Measurements from ENCODE around the gene FGD1.

FGD1 gene

DNA sequence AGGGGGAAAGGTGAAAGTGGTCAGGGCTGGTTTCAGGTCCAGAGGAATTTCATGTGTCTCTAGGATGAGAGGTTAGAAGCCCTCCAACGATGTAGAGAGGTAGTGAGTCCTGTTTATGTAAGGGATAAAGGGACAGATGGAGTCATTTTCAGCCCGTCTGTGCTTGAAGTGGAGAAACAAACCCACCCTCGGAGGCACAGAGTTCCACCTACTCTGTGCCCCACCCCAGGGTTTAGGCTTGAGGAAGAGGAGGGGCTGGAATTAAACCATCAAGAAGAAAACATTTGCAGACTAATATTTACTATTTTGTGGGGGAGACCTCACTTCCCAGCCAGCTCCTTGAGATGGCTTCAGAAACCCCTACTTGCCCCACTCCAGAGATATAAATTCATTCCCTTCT lies 33.1 kb upstream of the FGD1 start:
- DNase-seq = no peak
- peaks cover 0 to 16% (median 2%) of the 10 kb centered on the region in 4 experiments for H3K36me3 ChIP-seq (ENCODE audit: control insufficient read depth in 4 of 4, insufficient read depth in 4 of 4, low read length in 3 of 4)
- H3K9me3 ChIP-seq (ENCODE audit: control extremely low read depth in 1 of 5, control insufficient read depth in 4 of 5, insufficient read depth in 2 of 5, low read depth in 1 of 5, low read length in 4 of 5) = peaks cover 0 to 7% (median 0%) of the 10 kb centered on the region in 5 experiments
- POLR2A ChIA-PET = no interaction called here
- peaks cover 2 to 19% (median 9%) of the 10 kb centered on the region in 4 experiments for H3K4me1 ChIP-seq (ENCODE audit: control extremely low read depth in 1 of 4, control insufficient read depth in 4 of 4, insufficient read depth in 4 of 4, low read length in 3 of 4)
- H3K27ac ChIP-seq (ENCODE audit: insufficient read depth in 1 of 2, low read depth in 1 of 2, low read length in 2 of 2, poor library complexity in 1 of 2, severe bottlenecking in 2 of 2) = no peak overlapping the region
- peak overlapping the region in 5 of 7 experiments; percentile 64 to 80 (median 66) for H3K4me3 ChIP-seq (ENCODE audit: control insufficient read depth in 1 of 7, extremely low read depth in 1 of 7, insufficient read depth in 4 of 7, low read depth in 2 of 7, low read length in 6 of 7)
- WGBS (ENCODE audit: insufficient coverage) = 42% methylated on average over 2 of the region's 3 CpGs
- no peaks in the 10 kb centered on the region for H3K27me3 ChIP-seq (replicated peaks in 2 of 5; ENCODE audit: control insufficient read depth in 4 of 5, insufficient read depth in 5 of 5, low read length in 4 of 5)
- CTCF ChIA-PET = interaction anchor here (0.9 kb wide), 1 partner anchor 14 kb away, joined by 4 read pairs; no protein-coding TSS in a partner anchor

DNA sequence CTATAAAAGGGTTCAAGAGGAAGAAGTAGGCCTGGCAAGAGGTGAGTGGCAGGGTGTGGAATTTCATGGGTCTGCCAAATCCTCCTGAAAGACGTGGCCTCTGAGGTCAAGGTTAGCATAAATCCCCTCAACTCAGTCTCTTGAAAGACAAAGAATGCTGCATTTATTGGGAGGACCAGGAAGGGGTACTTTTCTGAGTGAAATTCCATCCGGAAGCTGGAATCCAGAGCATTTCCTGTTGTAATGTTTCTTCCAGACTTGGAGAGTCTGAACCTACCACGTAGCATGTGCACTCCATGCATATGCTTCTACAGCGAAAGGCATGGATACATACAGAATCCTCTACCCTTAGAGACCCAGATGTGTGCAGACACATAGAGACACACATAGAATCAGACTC lies 13.4 kb upstream of the FGD1 start:
- WGBS (ENCODE audit: insufficient coverage) = 76% methylated on average over 2 of the region's 4 CpGs
- Histone ChIP-seq H3K27ac (ENCODE audit: insufficient read depth in 1 of 2, low read depth in 1 of 2, low read length in 2 of 2, poor library complexity in 1 of 2, severe bottlenecking in 2 of 2) (no peak overlapping the region), H3K9me3 (ENCODE audit: control extremely low read depth in 1 of 5, control insufficient read depth in 4 of 5, insufficient read depth in 2 of 5, low read depth in 1 of 5, low read length in 4 of 5) (peaks cover 0 to 2% (median 0%) of the 10 kb centered on the region in 5 experiments), H3K4me3 (ENCODE audit: control insufficient read depth in 1 of 7, extremely low read depth in 1 of 7, insufficient read depth in 4 of 7, low read depth in 2 of 7, low read length in 6 of 7) (no peak overlapping the region), H3K27me3 (replicated peaks in 2 of 5; ENCODE audit: control insufficient read depth in 4 of 5, insufficient read depth in 5 of 5, low read length in 4 of 5) (no peaks in the 10 kb centered on the region), H3K36me3 (ENCODE audit: control insufficient read depth in 4 of 4, insufficient read depth in 4 of 4, low read length in 3 of 4) (no peaks in the 10 kb centered on the region), H3K4me1 (ENCODE audit: control extremely low read depth in 1 of 4, control insufficient read depth in 4 of 4, insufficient read depth in 4 of 4, low read length in 3 of 4) (no peaks in the 10 kb centered on the region)
- CTCF ChIA-PET = no interaction called here
- POLR2A ChIA-PET = no interaction called here
- no peak for DNase-seq

DNA sequence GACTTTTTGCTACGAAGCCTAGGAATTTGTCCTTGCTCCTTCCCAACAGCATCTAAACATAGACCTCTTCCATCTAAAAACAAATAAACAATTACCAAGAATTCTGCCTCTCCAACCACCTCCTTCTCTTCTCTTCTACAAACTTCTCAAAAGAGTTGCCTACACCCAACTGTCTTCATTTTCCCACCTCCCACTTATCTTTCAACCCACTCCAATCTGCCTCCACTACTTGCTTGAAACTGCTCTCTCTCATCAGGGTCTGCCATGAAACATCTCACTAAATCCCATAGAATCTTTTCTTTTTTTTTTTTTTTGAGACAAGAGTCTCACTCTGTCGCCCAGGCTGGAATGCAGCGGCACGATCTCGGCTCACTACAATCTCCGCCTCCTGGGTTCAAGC lies 902 bp upstream of the FGD1 start:
- no peak for DNase-seq
- ChIA-PET POLR2A (no interaction called here), CTCF (no interaction called here)
- H3K9me3 ChIP-seq (ENCODE audit: control extremely low read depth in 1 of 5, control insufficient read depth in 4 of 5, insufficient read depth in 2 of 5, low read depth in 1 of 5, low read length in 4 of 5) = no peaks in the 10 kb centered on the region
- H3K4me1 ChIP-seq (ENCODE audit: control extremely low read depth in 1 of 4, control insufficient read depth in 4 of 4, insufficient read depth in 4 of 4, low read length in 3 of 4) = peaks cover 0 to 7% (median under 1%) of the 10 kb centered on the region in 4 experiments
- peaks cover 0 to 26% (median 9%) of the 10 kb centered on the region in 5 experiments for H3K27me3 ChIP-seq (replicated peaks in 2 of 5; ENCODE audit: control insufficient read depth in 4 of 5, insufficient read depth in 5 of 5, low read length in 4 of 5)
- H3K4me3 ChIP-seq (ENCODE audit: control insufficient read depth in 1 of 7, extremely low read depth in 1 of 7, insufficient read depth in 4 of 7, low read depth in 2 of 7, low read length in 6 of 7) = no peak overlapping the region
- WGBS (ENCODE audit: insufficient coverage) = 70% methylated on average over 1 of the region's 6 CpGs
- H3K27ac ChIP-seq (ENCODE audit: insufficient read depth in 1 of 2, low read depth in 1 of 2, low read length in 2 of 2, poor library complexity in 1 of 2, severe bottlenecking in 2 of 2) = no peak overlapping the region
- H3K36me3 ChIP-seq (ENCODE audit: control insufficient read depth in 4 of 4, insufficient read depth in 4 of 4, low read length in 3 of 4) = no peaks in the 10 kb centered on the region

DNA sequence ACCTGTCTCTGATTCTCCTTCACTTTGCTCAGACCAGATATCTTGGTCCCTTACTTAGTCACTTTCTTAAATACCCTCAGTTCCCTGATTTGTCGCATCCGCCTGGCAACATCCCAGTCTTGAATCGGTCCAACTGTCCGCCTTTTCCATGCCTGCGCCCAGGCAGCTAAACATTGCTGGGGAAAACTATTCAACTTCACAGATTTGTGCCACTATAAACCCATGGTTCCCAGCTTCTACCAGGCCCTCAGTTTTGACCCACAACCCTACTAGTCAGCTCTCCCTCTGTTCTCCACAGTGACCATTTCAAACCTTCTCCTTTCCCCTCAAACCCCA lies 451 bp upstream of the FGD1 start:
- POLR2A ChIA-PET = no interaction called here
- H3K9me3 ChIP-seq (ENCODE audit: control extremely low read depth in 1 of 5, control insufficient read depth in 4 of 5, insufficient read depth in 2 of 5, low read depth in 1 of 5, low read length in 4 of 5) = no peaks in the 10 kb centered on the region
- 76% methylated on average over 5 of the region's 5 CpGs for WGBS (ENCODE audit: insufficient coverage)
- H3K36me3 ChIP-seq (ENCODE audit: control insufficient read depth in 4 of 4, insufficient read depth in 4 of 4, low read length in 3 of 4) = no peaks in the 10 kb centered on the region
- peaks cover 0 to 26% (median 9%) of the 10 kb centered on the region in 5 experiments for H3K27me3 ChIP-seq (replicated peaks in 2 of 5; ENCODE audit: control insufficient read depth in 4 of 5, insufficient read depth in 5 of 5, low read length in 4 of 5)
- peaks cover 0 to 7% (median under 1%) of the 10 kb centered on the region in 4 experiments for H3K4me1 ChIP-seq (ENCODE audit: control extremely low read depth in 1 of 4, control insufficient read depth in 4 of 4, insufficient read depth in 4 of 4, low read length in 3 of 4)
- DNase-seq = no peak
- H3K27ac ChIP-seq (ENCODE audit: insufficient read depth in 1 of 2, low read depth in 1 of 2, low read length in 2 of 2, poor library complexity in 1 of 2, severe bottlenecking in 2 of 2) = no peak overlapping the region
- H3K4me3 ChIP-seq (ENCODE audit: control insufficient read depth in 1 of 7, extremely low read depth in 1 of 7, insufficient read depth in 4 of 7, low read depth in 2 of 7, low read length in 6 of 7) = peak overlapping the region in 1 of 7 experiments; percentile 72
- CTCF ChIA-PET = no interaction called here

DNA sequence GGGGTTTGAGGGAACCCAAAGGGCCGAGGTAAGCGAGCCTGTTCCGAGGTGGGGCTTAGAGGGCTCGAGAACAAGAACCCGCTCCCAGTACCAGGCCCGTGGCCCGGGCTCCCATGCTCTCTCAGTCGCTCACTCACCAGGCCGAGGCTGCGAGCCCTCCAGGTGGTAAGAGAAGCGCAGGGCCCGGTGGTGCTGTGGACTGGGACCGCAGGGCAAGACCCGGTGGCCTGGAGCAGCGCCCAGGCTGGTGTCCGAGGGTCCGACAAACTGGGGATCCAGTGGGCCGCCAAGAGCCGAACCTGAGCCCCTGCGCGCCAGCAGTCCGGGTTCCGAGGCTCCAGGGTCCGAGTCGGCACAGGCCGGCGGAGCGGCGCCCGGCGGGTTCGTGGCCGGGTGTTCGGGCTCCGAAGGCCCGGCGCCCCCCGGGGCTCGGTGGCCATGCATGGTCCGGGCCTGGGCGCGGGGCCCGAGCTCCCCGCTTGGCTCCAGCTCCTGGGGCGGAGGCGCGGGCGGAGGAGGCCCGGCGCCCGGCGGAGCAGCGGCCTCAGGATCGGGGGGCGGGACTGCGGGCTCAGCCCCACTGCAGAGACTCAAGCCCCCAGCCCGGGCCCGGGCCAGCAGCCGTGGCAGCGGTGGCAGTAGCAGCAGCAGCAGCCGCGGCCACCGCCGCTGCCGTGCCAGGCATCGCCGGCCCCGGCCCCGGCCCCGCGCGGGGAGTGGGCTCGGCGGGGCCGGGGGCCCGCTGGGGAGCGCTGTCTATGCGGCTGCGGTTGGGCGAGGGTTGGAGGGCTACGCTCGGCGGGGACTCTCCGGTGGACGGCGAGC lies 833 bp downstream of the FGD1 start:
- Histone ChIP-seq H3K36me3 (ENCODE audit: control insufficient read depth in 4 of 4, insufficient read depth in 4 of 4, low read length in 3 of 4) (no peaks in the 10 kb centered on the region), H3K9me3 (ENCODE audit: control extremely low read depth in 1 of 5, control insufficient read depth in 4 of 5, insufficient read depth in 2 of 5, low read depth in 1 of 5, low read length in 4 of 5) (no peaks in the 10 kb centered on the region), H3K4me1 (ENCODE audit: control extremely low read depth in 1 of 4, control insufficient read depth in 4 of 4, insufficient read depth in 4 of 4, low read length in 3 of 4) (peaks cover 0 to 7% (median under 1%) of the 10 kb centered on the region in 4 experiments), H3K27ac (ENCODE audit: insufficient read depth in 1 of 2, low read depth in 1 of 2, low read length in 2 of 2, poor library complexity in 1 of 2, severe bottlenecking in 2 of 2) (no peak overlapping the region), H3K27me3 (replicated peaks in 2 of 5; ENCODE audit: control insufficient read depth in 4 of 5, insufficient read depth in 5 of 5, low read length in 4 of 5) (peaks cover 0 to 26% (median 9%) of the 10 kb centered on the region in 5 experiments), H3K4me3 (ENCODE audit: control insufficient read depth in 1 of 7, extremely low read depth in 1 of 7, insufficient read depth in 4 of 7, low read depth in 2 of 7, low read length in 6 of 7) (peak overlapping the region; percentile 13 to 72 (median 42))
- DNase-seq = peak in 2 of 3 donors; percentile 14 to 18
- ChIA-PET POLR2A (no interaction called here), CTCF (no interaction called here)
- WGBS (ENCODE audit: insufficient coverage) = 32% methylated on average over 61 of the region's 86 CpGs

DNA sequence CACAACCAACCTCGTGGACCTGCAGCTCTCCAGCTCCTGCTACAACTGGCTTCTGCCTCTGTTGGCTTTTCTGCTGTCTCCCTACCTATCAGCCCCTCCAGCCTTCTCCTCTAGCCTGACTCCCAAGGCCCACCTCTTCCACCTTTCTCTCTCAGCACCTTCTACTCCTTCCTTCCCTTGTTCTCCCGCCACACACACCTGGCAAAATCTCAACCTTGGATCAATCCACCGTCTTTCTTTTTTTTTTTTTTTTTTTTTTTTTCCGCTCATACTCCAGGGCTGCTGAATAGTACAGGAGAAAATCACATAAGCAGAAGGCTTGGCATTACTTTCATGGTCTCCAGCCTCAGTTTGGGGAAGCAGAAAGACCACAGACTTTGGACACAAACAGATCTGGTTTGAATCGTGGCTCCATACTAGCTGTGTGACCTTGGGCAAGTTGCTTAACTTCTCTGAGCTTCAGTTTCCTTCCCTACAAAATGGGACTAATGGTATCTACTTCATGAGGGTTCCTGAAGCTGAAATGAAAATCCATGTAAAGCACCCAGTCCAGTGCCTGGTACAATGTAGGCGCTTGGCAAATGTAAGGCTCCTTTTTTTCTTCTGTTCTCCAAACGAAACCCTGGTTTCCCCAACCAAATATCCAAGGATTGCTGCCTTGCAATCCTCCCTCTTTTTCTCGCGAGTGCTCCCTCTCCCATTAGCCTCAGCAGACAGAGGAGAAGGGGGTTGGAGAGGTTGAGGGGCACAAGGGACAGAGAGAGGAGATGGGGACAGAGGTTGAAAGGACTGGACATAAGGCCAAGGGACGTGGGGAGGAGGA lies 1.7 kb downstream of the FGD1 start:
- WGBS (ENCODE audit: insufficient coverage) = 82% methylated on average over 6 of the region's 10 CpGs
- no peak overlapping the region for H3K27ac ChIP-seq (ENCODE audit: insufficient read depth in 1 of 2, low read depth in 1 of 2, low read length in 2 of 2, poor library complexity in 1 of 2, severe bottlenecking in 2 of 2)
- H3K9me3 ChIP-seq (ENCODE audit: control extremely low read depth in 1 of 5, control insufficient read depth in 4 of 5, insufficient read depth in 2 of 5, low read depth in 1 of 5, low read length in 4 of 5) = no peaks in the 10 kb centered on the region
- peaks cover 0 to 7% (median under 1%) of the 10 kb centered on the region in 4 experiments for H3K4me1 ChIP-seq (ENCODE audit: control extremely low read depth in 1 of 4, control insufficient read depth in 4 of 4, insufficient read depth in 4 of 4, low read length in 3 of 4)
- DNase-seq = no peak
- H3K27me3 ChIP-seq (replicated peaks in 2 of 5; ENCODE audit: control insufficient read depth in 4 of 5, insufficient read depth in 5 of 5, low read length in 4 of 5) = peaks cover 0 to 26% (median 9%) of the 10 kb centered on the region in 5 experiments
- POLR2A ChIA-PET = no interaction called here
- peak overlapping the region in 4 of 7 experiments; percentile 4 to 72 (median 48) for H3K4me3 ChIP-seq (ENCODE audit: control insufficient read depth in 1 of 7, extremely low read depth in 1 of 7, insufficient read depth in 4 of 7, low read depth in 2 of 7, low read length in 6 of 7)
- H3K36me3 ChIP-seq (ENCODE audit: control insufficient read depth in 4 of 4, insufficient read depth in 4 of 4, low read length in 3 of 4) = no peaks in the 10 kb centered on the region
- CTCF ChIA-PET = no interaction called here

DNA sequence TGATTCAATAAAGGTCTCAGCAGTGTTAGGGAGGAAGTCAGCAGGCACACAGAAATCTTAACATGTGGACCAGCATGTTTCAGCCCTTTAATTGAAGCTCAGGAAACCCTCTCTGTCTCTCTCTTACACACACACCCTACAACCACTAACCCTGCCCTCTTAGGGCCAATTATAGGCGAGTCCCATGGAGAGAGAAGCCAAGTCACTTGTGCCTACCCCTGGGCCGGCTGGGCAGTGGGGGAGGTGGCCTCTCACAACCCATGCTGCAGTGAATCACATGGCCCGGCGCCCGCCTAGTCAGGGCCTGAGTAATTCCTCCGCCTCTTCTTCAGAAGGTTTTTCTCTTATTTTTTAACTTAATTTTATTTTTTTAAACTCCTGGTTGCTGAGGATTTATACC lies 3.7 kb downstream of the FGD1 start:
- peaks cover 0 to 7% (median under 1%) of the 10 kb centered on the region in 4 experiments for H3K4me1 ChIP-seq (ENCODE audit: control extremely low read depth in 1 of 4, control insufficient read depth in 4 of 4, insufficient read depth in 4 of 4, low read length in 3 of 4)
- H3K36me3 ChIP-seq (ENCODE audit: control insufficient read depth in 4 of 4, insufficient read depth in 4 of 4, low read length in 3 of 4) = no peaks in the 10 kb centered on the region
- H3K4me3 ChIP-seq (ENCODE audit: control insufficient read depth in 1 of 7, extremely low read depth in 1 of 7, insufficient read depth in 4 of 7, low read depth in 2 of 7, low read length in 6 of 7) = no peak overlapping the region
- peaks cover 0 to 26% (median 9%) of the 10 kb centered on the region in 5 experiments for H3K27me3 ChIP-seq (replicated peaks in 2 of 5; ENCODE audit: control insufficient read depth in 4 of 5, insufficient read depth in 5 of 5, low read length in 4 of 5)
- no peak overlapping the region for H3K27ac ChIP-seq (ENCODE audit: insufficient read depth in 1 of 2, low read depth in 1 of 2, low read length in 2 of 2, poor library complexity in 1 of 2, severe bottlenecking in 2 of 2)
- ChIA-PET POLR2A (no interaction called here), CTCF (no interaction called here)
- no peak for DNase-seq
- no peaks in the 10 kb centered on the region for H3K9me3 ChIP-seq (ENCODE audit: control extremely low read depth in 1 of 5, control insufficient read depth in 4 of 5, insufficient read depth in 2 of 5, low read depth in 1 of 5, low read length in 4 of 5)
- WGBS (ENCODE audit: insufficient coverage) = 77% methylated on average over 2 of the region's 6 CpGs

All from common myeloid progenitor, CD34-positive (primary cell).